Thyroid gland (tissue), 4 donors: ENCODE measurements around the gene HYOU1. TPM values are rescaled to one million over a fixed set of nuclear protein-coding genes. Genes with fewer than 3 reads are reported as not detected.

Source experiments
- DNase-seq, 2 donors: peaks; one replicate each; pipeline ENCODE4 v3.0.0-alpha.2; 2019
- H3K27ac ChIP-seq, 3 donors: fragments of 200-600 bp; sonication (generic); 1 replicate in 2 of 3; 2 replicates in 1 of 3; pipeline ENCODE4 v1.5.1; 2016 to 2019; ENCODE audit warnings: mild to moderate bottlenecking in 1 of 3, moderate library complexity in 1 of 3
- H3K27me3 ChIP-seq: fragments of 200-600 bp; sonication (generic); one replicate; pipeline ENCODE4 v1.5.1; 2019
- H3K36me3 ChIP-seq, 2 donors: fragments of 200-600 bp; sonication (generic); one replicate each; pipeline ENCODE4 v1.5.1; 2016 to 2019
- H3K4me1 ChIP-seq, 2 donors: fragments of 200-600 bp; sonication (generic); one replicate each; pipeline ENCODE4 v1.5.1; 2017 to 2019
- H3K4me3 ChIP-seq, 3 donors: fragments of 200-600 bp; sonication (generic); replicated peaks in 1 of 3; 1 replicate in 2 of 3; 2 replicates in 1 of 3; pipeline ENCODE4 v1.5.1; 2016; ENCODE audit warnings: mild to moderate bottlenecking in 1 of 3
- H3K9me3 ChIP-seq: fragments of 200-600 bp; sonication (generic); one replicate; pipeline ENCODE4 v1.5.1; 2017
- POLR2A ChIP-seq, 2 donors: fragments of 450-650 bp; IDR thresholded peaks; one replicate each; pipeline ENCODE4 v1.6.1; 2017; ENCODE audit warnings: antibody characterized with exemption in 2 of 2, mild to moderate bottlenecking in 2 of 2, moderate library complexity in 1 of 2
- WGBS, 2 donors: methylation state at CpG; one replicate each; pipeline ENCODE4 v1.1.5; 2017; 5-methylcytosine and 5-hydroxymethylcytosine counted together
- intact Hi-C: fragments of 100-400 bp; cut with DNase I; formaldehyde crosslinking; loops from one replicate; pipeline ENCODE4 v1.15.1; 2023
- total RNA-seq, 4 donors: library from RNA; depleted of rRNA; stranded (reverse); fragments of >200 nt; gene quantifications; one replicate each; pipeline ENCODE4 v1.2.3, GENCODE V29; 2016
- TF ChIP-seq, protein P1 (sequence below), 6 experiments: fragments of 200-600 bp in 3 of 6; fragments of 450-650 bp in 3 of 6; sonication (generic) in 3 of 6; IDR thresholded peaks; one replicate each; pipeline ENCODE4 v1.5.1; 2016 to 2019; ENCODE audit warnings: antibody characterized with exemption in 6 of 6, mild to moderate bottlenecking in 2 of 6, inconsistent platforms in 1 of 6, moderate library complexity in 1 of 6

The HYOU1 gene
- total RNA-seq, 4 donors from 2014 or later = 145 to 369 (median 320) TPM

DNA sequence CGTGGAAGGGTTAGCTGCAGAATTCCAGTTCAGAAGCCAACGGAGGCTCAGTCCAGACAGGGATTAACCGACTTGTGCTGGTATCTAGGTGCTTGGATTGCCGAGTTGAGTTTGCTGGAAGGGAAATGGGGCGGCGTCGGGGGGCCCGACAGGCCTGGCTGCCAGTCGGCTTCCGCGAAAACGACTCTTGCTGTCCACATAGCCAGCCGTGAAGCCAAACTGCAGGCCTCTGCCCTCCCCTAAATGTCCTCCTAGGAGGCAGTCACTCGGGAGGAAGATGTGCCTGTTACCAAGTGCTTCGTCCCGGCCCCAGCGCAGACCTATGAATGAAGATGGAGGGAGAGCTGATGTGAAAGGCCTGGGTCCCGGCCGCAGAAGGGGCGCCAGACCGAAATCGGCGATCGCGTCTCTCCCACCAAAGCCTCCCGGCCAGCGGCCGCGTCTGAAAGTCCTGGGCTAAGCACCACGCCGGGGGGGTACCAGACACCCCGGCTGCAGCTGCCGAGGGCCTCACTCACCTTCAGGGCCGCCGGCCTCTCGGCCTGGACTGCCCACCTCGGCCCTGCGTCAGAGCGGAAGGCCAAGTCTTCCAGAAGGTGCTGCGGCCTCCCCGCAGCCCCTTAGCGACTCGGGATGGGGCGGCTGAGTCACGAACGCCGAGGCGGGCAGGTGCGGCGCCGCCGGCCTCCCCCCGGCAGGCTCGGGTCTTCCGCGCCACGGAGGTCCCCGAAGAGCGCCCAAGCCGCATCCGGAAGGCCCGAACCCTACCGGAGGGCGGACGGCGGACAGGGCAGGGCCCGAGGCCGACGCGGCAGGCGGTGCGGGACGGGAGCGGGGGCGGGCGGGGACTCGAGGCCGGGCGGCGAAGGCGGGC is 37.2 kb upstream of the HYOU1 start:
- Histone ChIP-seq H3K9me3 (no peaks in the 10 kb centered on the region), H3K4me1 (peaks cover 12 to 26% of the 10 kb centered on the region in 2 donors), H3K27ac (peak overlapping the region; percentile 91 to 94 (median 91)), H3K27me3 (no peaks in the 10 kb centered on the region), H3K4me3 (peak overlapping the region; percentile 56 to 79 (median 69)), H3K36me3 (peaks cover 9 to 11% of the 10 kb centered on the region in 2 donors)
- WGBS, 2 donors = 2 to 5% methylated on average over 14 to 30 of the region's 81 CpGs
- TF ChIP-seq, protein P1, sequence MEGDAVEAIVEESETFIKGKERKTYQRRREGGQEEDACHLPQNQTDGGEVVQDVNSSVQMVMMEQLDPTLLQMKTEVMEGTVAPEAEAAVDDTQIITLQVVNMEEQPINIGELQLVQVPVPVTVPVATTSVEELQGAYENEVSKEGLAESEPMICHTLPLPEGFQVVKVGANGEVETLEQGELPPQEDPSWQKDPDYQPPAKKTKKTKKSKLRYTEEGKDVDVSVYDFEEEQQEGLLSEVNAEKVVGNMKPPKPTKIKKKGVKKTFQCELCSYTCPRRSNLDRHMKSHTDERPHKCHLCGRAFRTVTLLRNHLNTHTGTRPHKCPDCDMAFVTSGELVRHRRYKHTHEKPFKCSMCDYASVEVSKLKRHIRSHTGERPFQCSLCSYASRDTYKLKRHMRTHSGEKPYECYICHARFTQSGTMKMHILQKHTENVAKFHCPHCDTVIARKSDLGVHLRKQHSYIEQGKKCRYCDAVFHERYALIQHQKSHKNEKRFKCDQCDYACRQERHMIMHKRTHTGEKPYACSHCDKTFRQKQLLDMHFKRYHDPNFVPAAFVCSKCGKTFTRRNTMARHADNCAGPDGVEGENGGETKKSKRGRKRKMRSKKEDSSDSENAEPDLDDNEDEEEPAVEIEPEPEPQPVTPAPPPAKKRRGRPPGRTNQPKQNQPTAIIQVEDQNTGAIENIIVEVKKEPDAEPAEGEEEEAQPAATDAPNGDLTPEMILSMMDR (IDR thresholded peaks at IDR 0.05) = no peak
- TF ChIP-seq POLR2A (IDR thresholded peaks at IDR 0.05) = no peak
- intact Hi-C loops = no loop called here
- DNase-seq = peak; percentile 37 to 41

DNA sequence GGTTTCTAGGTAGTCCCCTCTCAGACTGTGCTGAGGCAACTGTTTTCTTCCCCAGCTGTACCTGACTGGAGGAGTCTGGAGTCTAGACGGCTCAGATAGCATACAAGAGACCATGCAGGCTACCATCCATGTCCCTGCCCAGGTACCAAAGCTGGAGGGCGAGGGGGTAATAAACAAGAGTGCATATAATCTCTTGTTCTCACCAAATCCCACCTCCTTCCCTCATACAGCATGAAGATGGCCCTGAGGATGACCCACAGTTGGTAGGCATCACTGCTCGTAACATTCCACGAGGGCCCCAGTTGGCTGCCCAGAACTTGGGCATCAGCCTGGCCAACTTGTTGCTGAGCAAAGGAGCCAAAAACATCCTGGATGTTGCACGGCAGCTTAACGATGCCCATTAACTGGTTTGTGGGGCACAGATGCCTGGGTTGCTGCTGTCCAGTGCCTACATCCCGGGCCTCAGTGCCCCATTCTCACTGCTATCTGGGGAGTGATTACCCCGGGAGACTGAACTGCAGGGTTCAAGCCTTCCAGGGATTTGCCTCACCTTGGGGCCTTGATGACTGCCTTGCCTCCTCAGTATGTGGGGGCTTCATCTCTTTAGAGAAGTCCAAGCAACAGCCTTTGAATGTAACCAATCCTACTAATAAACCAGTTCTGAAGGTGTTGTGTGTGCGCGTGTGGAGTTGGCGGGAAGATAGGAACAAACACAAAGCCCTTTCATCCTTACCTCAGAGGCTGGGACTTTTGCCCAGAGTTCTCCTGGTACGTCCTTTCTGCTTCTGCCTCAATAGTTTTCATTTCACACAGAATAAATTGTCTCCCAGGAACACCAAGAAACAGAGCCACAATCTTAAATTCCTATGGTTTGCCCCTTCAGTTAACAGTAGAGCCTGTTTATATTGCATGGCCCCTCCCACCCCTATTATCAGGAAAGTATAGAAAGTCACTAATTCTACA is 36.2 kb upstream of the HYOU1 start:
- Histone ChIP-seq H3K4me1 (peaks cover 12 to 32% of the 10 kb centered on the region in 2 donors), H3K27me3 (no peaks in the 10 kb centered on the region), H3K27ac (peak overlapping the region in 1 of 3 donors; percentile 91), H3K9me3 (no peaks in the 10 kb centered on the region), H3K36me3 (peaks cover 7 to 11% of the 10 kb centered on the region in 2 donors), H3K4me3 (peak overlapping the region in 2 of 3 donors; percentile 69 to 79)
- TF ChIP-seq, protein P1 (IDR thresholded peaks at IDR 0.05) = no peak
- no peak for TF ChIP-seq POLR2A (IDR thresholded peaks at IDR 0.05)
- intact Hi-C loops = no loop called here
- 57 to 60% methylated on average over 12 of the region's 12 CpGs for WGBS, 2 donors
- peak; percentile 47 to 49 for DNase-seq

DNA sequence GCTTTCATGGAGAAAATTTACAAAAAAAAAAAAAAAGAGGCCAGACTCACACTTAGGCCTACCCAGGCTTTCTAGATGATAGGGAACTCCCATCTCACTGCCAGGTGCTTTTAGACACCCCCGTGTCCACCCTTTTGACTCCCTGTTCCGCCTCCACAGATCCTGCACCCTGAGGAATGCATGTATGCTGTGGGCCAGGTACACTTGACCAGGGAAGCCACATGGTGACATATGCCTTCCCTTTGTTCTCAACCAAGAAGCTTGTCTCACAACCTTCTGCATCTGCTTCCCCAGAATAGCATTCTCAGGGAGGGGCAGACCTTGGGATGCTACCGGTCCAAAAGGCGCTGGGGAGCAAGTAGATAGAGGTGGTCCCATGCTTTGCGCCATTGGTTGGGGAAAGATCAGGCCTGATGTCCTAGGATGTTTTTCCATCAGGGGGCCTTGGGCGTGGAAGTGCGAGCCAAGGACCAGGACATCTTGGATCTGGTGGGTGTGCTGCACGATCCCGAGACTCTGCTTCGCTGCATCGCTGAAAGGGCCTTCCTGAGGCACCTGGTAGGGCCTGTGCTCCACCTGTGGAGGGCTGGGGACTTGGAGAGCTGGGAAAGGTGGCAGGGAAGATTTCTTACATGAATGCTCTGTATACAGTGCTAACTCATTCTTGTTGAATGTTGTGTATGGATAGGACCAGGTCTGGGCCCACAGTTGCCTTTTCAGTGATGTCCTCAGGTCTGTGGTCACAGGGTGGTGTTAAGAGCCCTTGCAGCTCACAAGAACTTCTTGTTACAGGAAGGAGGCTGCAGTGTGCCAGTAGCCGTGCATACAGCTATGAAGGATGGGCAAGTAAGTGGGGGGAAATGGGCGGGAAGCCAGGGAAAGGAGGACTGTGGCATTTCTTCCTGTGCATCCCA is 35.2 kb upstream of the HYOU1 start:
- H3K27me3 ChIP-seq = no peaks in the 10 kb centered on the region
- 74 to 81% methylated on average over 12 to 13 of the region's 13 CpGs for WGBS, 2 donors

DNA sequence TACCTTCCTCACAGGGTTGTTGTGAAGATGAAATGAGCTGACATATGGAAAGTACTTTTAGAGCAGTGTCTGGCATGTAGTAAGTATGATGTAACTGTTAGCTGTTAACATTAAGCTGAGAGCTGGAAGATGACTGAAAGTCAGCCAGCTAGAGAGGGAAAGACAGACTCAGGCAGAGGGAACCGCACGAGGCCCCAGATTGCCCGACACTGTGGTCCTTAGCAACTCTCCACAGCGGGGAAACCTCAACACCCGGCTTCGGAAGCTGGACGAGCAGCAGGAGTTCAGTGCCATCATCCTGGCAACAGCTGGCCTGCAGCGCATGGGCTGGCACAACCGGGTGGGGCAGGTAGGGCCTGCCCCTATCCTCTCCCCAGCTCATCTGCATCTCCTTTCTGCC is 34.2 kb upstream of the HYOU1 start:
- Histone ChIP-seq H3K27me3 (no peaks in the 10 kb centered on the region), H3K27ac (no peak overlapping the region), H3K36me3 (no peaks in the 10 kb centered on the region), H3K9me3 (no peaks in the 10 kb centered on the region), H3K4me3 (no peak overlapping the region), H3K4me1 (peaks cover 12 to 40% of the 10 kb centered on the region in 2 donors)
- 85 to 86% methylated on average over 9 of the region's 9 CpGs for WGBS, 2 donors
- no peak for DNase-seq
- intact Hi-C loops = no loop called here
- TF ChIP-seq, protein P1 (IDR thresholded peaks at IDR 0.05) = no peak
- TF ChIP-seq POLR2A (IDR thresholded peaks at IDR 0.05) = no peak

More for the DNA sequence above, 35.2 kb upstream of the HYOU1 start:
- H3K36me3 ChIP-seq = peaks cover 0 to 2% of the 10 kb centered on the region in 2 donors
- TF ChIP-seq, protein P1 (IDR thresholded peaks at IDR 0.05) = no peak
- no peak for TF ChIP-seq POLR2A (IDR thresholded peaks at IDR 0.05)
- no peak overlapping the region for H3K4me3 ChIP-seq
- no peaks in the 10 kb centered on the region for H3K9me3 ChIP-seq
- peaks cover 12 to 39% of the 10 kb centered on the region in 2 donors for H3K4me1 ChIP-seq
- DNase-seq = peak; percentile 30 to 66
- no peak overlapping the region for H3K27ac ChIP-seq
- intact Hi-C loops = no loop called here
